Activated T-helper 1 cell treated with Interleukin-2 at 50 U/mL for 16 hours (primary cell): ENCODE results near the gene TRAF3.

ENCODE experiments used
- DNase-seq: peaks from one replicate; pipeline ENCODE4 v3.0.0-alpha.2; 2020; ENCODE audit warnings: low read depth

Gene TRAF3

GRCh38 chr14:102909462-102909861, 132.2 kb downstream of the TRAF3 start:
- DNase-seq: no peak

- no peak for DNase-seq
Measured at GRCh38 chr14:102909911-102910310, 132.7 kb downstream of the TRAF3 start.

- DNase-seq: no peak
Measured at GRCh38 chr14:102910442-102910841, 133.2 kb downstream of the TRAF3 start.

DNA sequence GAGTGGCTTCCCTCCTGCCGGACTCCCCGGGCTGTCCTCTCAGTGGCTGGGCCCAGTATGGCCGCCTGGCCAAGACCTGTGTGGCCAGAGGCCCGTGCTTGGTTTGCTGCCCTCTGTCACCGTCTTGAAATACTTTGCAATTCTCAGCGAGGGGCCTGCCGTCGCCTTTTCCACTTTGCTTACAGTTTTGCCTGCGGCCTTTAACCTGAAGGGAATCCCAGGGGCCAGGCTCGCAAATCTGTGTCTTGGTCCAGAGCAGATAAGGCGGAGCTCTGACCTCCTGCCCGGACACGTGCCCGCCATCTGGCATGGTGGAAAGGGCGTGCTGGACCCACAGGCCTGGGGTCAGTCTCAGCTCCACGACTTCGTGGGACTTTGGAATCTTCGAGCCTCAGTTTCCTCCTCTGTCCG, 134.3 kb downstream of the TRAF3 start:
- no peak for DNase-seq

DNA sequence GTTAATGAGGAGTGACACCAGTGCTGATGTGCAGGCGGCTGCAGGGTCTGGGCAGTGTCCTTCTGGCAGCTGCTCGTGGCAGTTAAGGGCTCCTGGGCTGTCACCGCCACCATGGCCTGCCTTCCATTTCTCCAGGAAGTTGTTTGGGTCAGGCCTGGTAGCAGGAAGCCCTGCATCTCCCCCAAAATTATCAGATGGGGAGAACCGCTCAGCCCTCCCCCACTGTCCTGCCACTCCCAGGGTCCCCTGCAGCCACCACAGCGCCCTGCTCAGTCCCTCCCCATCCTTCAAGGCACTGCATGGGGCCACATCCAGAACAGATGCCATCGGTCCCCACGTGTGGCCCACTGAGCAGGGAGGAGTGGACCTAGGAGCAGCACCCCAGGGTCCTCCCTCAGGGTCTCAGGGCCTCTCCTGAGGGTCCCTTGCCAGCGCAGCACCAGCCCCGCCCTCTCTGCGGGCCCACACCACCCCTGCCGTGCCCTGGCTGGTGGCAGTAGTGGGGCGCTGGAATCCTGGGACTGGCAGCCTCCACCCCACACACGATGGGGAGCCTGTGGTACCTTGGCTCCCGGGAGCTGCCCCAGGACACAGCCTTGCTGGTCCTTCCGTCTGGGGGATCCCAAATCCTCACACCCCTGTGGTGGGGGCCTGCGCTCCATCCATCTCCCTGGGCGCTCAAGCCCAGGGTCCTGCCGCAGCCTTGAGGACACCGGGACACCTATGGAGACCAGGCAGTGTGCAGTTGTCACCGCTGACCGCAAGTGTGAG, 134.9 kb downstream of the TRAF3 start:
- DNase-seq: no peak

DNA sequence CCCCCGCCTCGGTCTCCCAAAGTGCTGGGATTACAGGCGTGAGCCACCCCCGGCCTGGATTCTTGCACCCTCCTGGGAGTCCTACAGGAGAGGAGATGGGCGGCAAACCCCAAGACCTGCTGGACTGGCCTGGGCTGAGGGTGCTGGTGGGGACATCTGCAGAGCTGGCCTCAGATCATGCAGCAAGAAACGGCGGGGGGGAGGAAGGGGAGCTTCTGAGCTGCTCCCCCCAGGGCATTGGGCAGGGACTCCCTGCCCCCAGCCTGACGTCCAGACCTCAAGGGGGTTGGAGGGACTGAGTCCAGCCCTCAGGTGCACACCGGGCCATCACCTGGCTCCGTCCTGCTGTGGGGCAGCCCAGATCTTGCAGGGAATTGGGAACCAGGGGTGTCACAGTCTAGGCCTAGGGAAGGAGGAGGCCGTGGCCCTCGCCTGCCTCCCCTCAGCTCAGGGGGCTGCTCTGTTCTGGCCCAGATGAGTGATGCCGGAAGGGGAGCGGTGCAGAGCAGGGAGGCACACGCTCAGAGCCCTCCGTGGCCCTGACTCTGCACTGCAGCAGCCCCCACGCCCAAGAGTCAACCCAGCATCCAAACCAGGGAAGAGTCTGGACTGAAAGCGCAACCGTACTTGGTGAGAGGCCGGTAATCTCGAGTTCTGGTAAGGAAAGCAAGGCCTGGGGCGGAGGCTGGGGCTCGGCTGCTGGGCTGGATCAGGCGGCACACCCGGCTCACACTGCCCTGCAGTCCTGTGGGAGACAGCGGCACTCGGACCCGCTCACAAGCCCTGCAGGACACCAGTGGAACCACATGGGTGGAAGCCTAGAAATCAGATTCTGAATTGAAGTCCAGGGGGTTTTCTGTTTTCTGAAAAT, 136.3 kb downstream of the TRAF3 start:
- DNase-seq: no peak

DNA sequence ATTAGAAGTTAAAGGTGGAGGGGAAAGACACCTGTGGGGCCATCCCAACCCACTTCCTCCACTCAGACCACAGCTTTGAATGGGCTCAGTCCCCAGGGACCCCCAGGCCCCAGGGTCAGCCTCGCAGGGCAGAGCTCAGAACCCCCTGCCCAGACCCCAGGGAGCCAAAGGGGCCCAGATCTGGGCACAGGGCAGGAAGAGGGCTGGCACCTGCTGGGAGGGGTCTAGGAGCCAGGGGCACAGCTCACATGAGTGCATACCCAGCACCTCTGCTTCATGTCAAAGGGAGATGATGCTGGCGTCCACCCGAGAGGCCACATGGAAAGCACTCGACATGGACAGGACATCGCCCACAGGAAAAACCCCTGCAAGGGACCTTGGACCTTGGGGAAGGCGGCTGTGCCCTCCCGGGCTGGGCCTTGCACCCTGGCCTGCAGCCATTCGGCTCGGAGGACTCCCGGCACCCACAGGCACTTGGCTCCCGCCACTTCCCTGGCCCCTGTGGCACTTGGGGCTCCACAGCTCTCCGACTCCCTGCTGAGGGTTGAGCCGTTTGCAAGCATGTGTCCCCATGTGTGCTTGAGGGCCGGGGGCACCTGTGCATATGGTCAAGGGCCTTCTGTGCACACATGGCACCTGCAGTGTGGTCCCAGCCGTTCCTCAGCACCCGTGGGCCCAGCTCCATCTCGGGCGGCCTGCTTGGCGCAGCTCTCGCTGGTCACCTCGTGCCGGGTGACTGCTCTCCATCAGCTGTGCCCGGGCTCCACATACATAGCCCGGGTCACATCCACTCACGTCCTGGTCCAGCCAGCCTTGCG, 137.4 kb downstream of the TRAF3 start:
- no peak for DNase-seq

- DNase-seq: no peak
Measured at GRCh38 chr14:102915292-102916110, 138.3 kb downstream of the TRAF3 start.

DNA sequence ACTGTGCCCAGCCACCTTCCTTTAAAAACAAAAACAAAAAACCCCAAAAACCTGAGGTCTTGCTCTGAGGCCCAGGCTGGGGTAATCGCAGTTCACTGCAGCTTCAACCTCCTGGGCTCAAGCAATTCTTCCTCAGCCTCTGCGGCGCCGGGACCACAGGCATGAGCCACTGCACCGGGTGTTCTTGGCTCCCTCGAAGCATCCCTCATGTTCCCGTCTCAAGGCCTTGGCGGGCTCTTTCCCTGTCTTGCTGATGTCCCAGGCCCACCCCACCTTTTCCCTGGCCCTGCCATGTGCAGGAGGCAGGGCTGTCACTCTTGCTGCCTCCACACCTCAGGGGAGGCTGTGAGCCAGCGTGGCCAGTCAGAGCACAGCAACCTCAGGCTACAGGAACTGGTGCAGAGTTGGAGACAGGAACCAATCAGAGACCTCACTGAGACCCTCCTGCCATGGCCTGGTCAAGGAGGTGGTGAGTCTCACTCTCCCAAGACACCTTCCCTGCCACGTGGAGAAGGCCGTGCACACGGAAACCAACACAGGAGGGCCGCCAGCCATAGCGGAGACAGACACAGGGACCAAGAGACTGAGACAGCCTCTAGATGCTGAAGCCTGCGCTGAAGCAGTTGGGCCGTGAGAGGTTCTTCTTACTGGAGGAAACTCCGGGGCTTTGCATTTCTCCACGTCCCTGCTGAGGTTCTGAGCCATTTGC, 139.3 kb downstream of the TRAF3 start:
- DNase-seq: no peak

DNA sequence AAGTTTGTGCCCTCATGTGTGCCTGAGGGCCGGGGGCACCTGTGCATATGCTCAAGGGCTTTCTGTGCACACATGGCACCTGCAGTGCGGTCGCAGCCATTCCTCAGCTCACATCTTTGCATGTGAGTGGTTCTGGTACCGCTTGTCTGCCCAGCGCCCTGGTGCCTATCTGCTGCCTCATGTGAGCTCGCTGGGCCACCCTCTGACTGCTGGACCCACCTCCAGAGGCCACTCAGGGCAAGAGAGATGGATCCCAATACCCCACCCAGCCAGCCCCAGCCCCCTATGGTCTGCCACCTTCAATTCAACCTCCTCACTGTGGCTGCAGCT, 139.8 kb downstream of the TRAF3 start:
- no peak for DNase-seq

GRCh38 chr14:102917469-102918211, 140.4 kb downstream of the TRAF3 start:
- DNase-seq: peak; percentile 16

DNA sequence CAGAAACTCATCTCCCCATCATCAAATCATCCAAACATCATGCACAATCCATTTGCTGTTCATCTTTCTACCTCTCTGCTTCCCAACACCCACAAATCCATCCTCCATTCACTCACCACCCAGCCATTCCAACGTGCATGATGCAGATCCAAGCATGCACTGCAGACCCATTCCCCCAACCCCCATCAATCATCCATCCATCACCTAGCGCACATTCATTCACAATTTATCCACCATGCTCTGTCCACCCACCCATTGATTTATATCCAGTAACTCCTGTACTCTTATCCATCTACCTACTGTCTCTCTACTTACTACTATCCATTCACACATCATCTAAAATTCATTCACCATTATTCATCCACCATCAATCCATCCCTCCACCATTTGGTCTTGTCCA, 141.2 kb downstream of the TRAF3 start:
- no peak for DNase-seq

GRCh38 chr14:102920273-102920997, 143.2 kb downstream of the TRAF3 start:
- DNase-seq: no peak

DNA sequence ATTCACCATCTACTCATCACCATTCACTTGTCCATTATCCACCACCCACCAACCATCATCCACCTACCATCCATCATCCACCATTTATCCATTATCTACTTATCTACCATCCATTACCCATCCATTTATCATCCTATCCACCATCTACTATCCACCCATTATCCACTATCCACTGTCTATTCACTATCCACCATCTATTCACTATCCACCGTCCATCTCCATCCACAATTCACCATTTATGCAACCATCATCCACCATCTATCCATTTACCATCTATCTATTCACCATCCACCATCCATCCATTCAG, 143.7 kb downstream of the TRAF3 start:
- DNase-seq: no peak

DNA sequence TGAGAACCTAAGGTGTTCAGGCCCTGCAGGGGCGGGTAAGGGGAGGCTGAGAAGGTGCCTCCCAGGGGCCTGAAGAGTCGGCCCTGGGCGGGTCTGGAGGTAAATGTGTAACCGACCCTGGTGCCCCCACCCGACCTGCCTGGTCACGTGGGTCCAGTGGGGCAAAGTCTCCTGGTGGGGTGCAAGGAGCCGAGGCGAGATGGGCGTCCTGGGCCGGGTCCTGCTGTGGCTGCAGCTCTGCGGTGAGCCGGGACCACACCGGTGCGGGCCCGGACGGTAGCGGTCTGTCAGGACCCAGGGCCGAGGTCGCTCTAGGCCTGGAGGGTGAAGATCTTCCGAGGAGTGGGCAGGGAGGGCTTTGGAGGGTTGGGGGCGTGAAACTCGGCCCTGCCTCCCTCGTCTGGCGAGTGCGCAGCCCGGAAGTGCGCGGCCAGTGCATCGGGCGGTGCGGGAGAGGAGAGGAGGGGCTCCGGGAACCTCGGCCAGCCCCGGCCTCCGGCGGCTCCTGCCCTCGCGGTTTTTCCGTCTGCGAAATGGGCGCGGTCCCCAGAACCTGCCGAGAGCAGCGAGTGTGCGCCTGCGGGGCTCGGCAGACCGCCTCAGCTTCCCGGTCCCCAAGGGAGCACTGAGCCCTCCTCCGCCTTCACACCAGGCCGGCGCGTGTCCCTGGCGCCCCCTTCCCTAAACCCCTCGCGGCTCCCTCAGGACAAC, 145.4 kb downstream of the TRAF3 start, which contains the start of gene AMN:
TSS of gene AMN (plus strand) at position 174 of the 711 bp plus-strand sequence. CDS start at position 200, 26 bp downstream.
- DNase-seq: no peak

GRCh38 chr14:102923201-102923924, 146.1 kb downstream of the TRAF3 start:
- DNase-seq: no peak

- DNase-seq: no peak
Measured at GRCh38 chr14:102923925-102924486, 146.8 kb downstream of the TRAF3 start.
